MCF 10A (cell line): Measurements from ENCODE around the gene BLOC1S3. TPM values are rescaled to one million over a fixed set of nuclear protein-coding genes. Genes with fewer than 3 reads are reported as not detected.

Experiments
- BruUV-seq: library from RNA; stranded (reverse); fragments of 400-500 nt; replicated peaks from 2 replicates; lab custom pipeline; 2021; lab: Mats Ljungman, UMichigan
- CTCF ChIA-PET: fragments of 300-600 bp; sonication (Branson Sonifier 250); formaldehyde crosslinking; extraction: SDS; loops from one replicate; lab custom pipeline; 2021; ENCODE audit warnings: antibody characterized with exemption, inconsistent platforms; lab: Yijun Ruan, JAX
- POLR2A ChIA-PET: fragments of 300-600, 350-650 bp; sonication (Branson Sonifier 250); formaldehyde crosslinking; extraction: SDS; loops from one replicate; lab custom pipeline; 2020; ENCODE audit warnings: antibody characterized with exemption, inconsistent platforms; lab: Yijun Ruan, JAX
- DNase-seq: peaks from one replicate; pipeline ENCODE4 v3.0.0-alpha.2; 2018; ENCODE audit not compliant: unreplicated experiment
- H3K27ac Mint-ChIP-seq: one replicate; pipeline ENCODE4 v1.8.0; 2022; ENCODE audit warnings: mild to moderate bottlenecking, low read depth, mixed read lengths; ENCODE audit not compliant: unreplicated experiment
- H3K27me3 Mint-ChIP-seq: one replicate; pipeline ENCODE4 v1.8.0; 2022; ENCODE audit warnings: mixed read lengths; ENCODE audit not compliant: insufficient read depth, unreplicated experiment
- H3K36me3 Mint-ChIP-seq: one replicate; pipeline ENCODE4 v1.8.0; 2022; ENCODE audit warnings: mild to moderate bottlenecking, moderate library complexity, mixed read lengths; ENCODE audit not compliant: insufficient read depth, unreplicated experiment
- H3K4me1 Mint-ChIP-seq: one replicate; pipeline ENCODE4 v1.8.0; 2022; ENCODE audit warnings: mixed read lengths; ENCODE audit not compliant: insufficient read depth, unreplicated experiment
- H3K4me3 Mint-ChIP-seq: one replicate; pipeline ENCODE4 v1.8.0; 2022; ENCODE audit warnings: mild to moderate bottlenecking, moderate library complexity, mixed read lengths; ENCODE audit not compliant: unreplicated experiment
- H3K9me3 Mint-ChIP-seq: one replicate; pipeline ENCODE4 v1.8.0; 2022; ENCODE audit warnings: mixed read lengths; ENCODE audit not compliant: unreplicated experiment
- intact Hi-C: fragments of 100-400 bp; cut with micrococcal nuclease; formaldehyde crosslinking; loops from 2 replicates; pipeline ENCODE4 v1.14.1; 2022
- total RNA-seq: library from RNA; stranded (reverse); gene quantifications from 2 replicates; pipeline ENCODE4 v1.2.3, GENCODE V29; 2022
- TF ChIP-seq, protein P1 (sequence below): fragments of 200-600 bp; IDR thresholded peaks from one replicate; pipeline ENCODE4 v1.8.0; 2022; ENCODE audit warnings: antibody characterized with exemption, mild to moderate bottlenecking; ENCODE audit not compliant: unreplicated experiment

BLOC1S3 gene
- total RNA-seq, 1 experiment from 2014 or later: 14.0 TPM

DNA sequence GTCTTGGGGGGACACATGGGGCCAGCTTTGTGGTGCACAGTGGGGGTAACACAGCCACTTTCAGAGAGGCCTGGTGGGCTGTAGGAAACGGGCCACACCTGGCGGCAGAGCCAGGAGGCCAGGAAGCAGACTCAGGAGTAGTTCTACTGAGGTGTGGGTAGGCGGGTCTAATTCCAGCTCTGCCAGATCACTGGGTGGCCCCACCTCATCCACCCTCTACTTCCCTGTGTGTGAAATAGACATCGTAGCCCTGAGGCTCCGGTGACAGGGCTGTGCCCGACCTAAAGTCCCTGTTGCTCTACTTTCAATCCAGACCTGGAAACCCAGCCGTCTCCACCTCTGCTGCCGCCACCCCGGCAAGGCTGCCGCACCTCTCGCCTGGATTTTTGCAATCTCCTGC is 21.8 kb upstream of the BLOC1S3 start:
- Mint-ChIP-seq H3K4me3 (no peak overlapping the region), H3K4me1 (peaks cover 15% of the 10 kb centered on the region), H3K27ac (no peak overlapping the region), H3K36me3 (peaks cover 7% of the 10 kb centered on the region), H3K27me3 (no peaks in the 10 kb centered on the region), H3K9me3 (no peaks in the 10 kb centered on the region)
- DNase-seq: no peak
- intact Hi-C loops: no loop called here
- TF ChIP-seq, protein P1, sequence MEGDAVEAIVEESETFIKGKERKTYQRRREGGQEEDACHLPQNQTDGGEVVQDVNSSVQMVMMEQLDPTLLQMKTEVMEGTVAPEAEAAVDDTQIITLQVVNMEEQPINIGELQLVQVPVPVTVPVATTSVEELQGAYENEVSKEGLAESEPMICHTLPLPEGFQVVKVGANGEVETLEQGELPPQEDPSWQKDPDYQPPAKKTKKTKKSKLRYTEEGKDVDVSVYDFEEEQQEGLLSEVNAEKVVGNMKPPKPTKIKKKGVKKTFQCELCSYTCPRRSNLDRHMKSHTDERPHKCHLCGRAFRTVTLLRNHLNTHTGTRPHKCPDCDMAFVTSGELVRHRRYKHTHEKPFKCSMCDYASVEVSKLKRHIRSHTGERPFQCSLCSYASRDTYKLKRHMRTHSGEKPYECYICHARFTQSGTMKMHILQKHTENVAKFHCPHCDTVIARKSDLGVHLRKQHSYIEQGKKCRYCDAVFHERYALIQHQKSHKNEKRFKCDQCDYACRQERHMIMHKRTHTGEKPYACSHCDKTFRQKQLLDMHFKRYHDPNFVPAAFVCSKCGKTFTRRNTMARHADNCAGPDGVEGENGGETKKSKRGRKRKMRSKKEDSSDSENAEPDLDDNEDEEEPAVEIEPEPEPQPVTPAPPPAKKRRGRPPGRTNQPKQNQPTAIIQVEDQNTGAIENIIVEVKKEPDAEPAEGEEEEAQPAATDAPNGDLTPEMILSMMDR: no peak
- ChIA-PET POLR2A (interaction anchor here (1.2 kb wide), 1 partner anchor 8 kb away, joined by 4 read pairs; no protein-coding TSS in a partner anchor), CTCF (no interaction called here)
- no TSS peak for BruUV-seq

DNA sequence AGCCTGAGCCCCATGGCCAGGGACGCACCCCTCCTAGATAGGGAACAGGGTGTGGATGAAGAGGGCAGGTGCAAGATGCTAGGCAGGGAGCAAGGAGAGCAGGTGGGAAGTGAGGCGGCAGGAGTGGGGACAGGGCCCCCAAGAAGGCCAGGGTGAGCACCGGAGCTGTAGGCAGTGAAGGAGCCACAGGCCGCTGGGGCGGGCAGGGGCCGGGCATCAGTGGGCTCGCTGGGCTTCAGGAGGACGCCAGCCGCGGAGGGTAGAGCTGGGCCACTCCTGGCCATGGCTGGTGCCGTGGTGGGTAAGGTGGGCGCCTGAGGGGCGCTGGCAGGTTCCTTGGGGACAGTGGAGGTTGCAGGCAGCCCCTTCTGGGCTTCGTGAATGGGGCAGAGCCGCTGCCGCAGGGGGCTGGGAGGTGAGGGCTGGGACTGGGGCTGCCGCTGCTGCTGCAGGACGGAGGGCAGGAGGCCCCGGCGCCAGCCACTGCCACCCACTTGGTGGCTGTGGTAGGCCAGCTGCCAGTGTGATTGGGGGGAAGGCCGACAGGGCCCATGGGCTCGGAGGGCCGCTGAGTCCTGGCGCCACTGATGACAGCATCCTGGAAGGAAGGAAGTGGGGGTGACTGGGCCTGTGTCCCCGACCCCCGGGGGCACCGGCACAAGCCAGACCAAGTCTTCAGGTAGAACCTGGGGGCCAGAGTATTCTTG is 19.9 kb upstream of the BLOC1S3 start:
- Mint-ChIP-seq H3K36me3 (peaks cover 5% of the 10 kb centered on the region), H3K9me3 (no peaks in the 10 kb centered on the region), H3K27ac (no peak overlapping the region), H3K4me1 (peaks cover 27% of the 10 kb centered on the region), H3K27me3 (no peaks in the 10 kb centered on the region), H3K4me3 (no peak overlapping the region)
- CTCF ChIA-PET: no interaction called here
- intact Hi-C loops: no loop called here
- POLR2A ChIA-PET: interaction anchor here (0.7 kb wide), 1 partner anchor 8 kb away, joined by 3 read pairs; no protein-coding TSS in a partner anchor
- DNase-seq: no peak
- BruUV-seq: no TSS peak
- TF ChIP-seq, protein P1: no peak

DNA sequence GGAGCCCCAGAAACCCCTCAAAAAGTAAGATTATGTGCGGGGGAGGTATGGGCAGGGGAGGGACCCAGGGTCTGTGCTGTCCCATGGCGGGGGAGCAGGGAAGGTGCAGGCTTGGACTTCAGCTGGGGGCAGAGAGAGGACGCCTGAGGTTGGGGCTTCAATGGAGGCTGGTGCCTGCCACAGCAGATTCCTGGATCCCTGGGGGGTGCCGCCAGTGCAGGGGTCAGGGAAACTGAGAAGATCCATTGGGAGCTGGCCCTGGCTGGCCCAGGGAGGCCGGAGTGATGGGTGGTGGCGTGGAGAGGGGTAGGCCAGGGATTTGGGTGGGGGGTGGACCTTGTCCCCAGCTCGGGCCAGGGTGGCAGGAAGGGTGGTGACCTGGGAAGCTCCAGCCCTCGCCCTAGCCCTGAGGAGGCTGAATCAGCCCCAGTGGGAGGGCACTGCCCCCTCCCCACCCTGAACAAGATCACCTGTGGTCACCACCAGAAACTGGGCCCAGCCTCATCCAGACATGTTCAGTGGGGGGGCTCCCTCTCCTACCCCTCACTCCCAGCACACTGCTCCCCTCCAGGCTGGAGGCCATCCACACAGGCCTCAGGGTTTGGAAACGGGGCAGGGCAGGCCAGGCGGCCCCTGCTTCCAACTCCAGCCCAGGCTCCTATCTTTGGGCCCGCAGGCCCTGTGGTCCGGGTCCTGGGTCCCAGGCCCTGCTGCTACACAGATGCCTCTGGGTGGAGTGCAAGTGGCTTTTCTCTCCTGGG is 19.2 kb upstream of the BLOC1S3 start:
- ChIA-PET POLR2A (interaction anchor here (0.6 to 2.5 kb wide), 2 partner anchors 19 to 127 kb away, joined by 3 to 11 read pairs; partner anchors contain the start of genes BLOC1S3 and TRAPPC6A), CTCF (no interaction called here)

More for the DNA sequence above, 19.2 kb upstream of the BLOC1S3 start:
- Mint-ChIP-seq H3K4me3 (no peak overlapping the region), H3K27me3 (no peaks in the 10 kb centered on the region), H3K9me3 (no peaks in the 10 kb centered on the region), H3K4me1 (peaks cover 25% of the 10 kb centered on the region), H3K36me3 (peaks cover 5% of the 10 kb centered on the region), H3K27ac (no peak overlapping the region)
- intact Hi-C loops: no loop called here
- BruUV-seq: no TSS peak
- no peak for DNase-seq
- TF ChIP-seq, protein P1: no peak
